ENCODE results near the gene DLG2. TPM values are rescaled to one million over a fixed set of nuclear protein-coding genes. Genes with fewer than 3 reads are reported as not detected.

DLG2 gene
- total RNA-seq, 3 donors from 2014 or later = 4.3 to 12.3 (median 6.9) TPM

- DNase-seq (ENCODE audit: low spot score in 2 of 2) = no peak
- no peak overlapping the region for H3K4me3 ChIP-seq
- no peaks in the 10 kb centered on the region for H3K9me3 ChIP-seq
- H3K27ac ChIP-seq = no peak overlapping the region
- no peaks in the 10 kb centered on the region for H3K27me3 ChIP-seq
- H3K36me3 ChIP-seq = no peaks in the 10 kb centered on the region
- TF ChIP-seq CTCF (IDR thresholded peaks at IDR 0.05) (no peak), POLR2AphosphoS5 (IDR thresholded peaks at IDR 0.05) (no peak), POLR2A (IDR thresholded peaks at IDR 0.05) (no peak)
- H3K4me1 ChIP-seq = no peaks in the 10 kb centered on the region
- intact Hi-C loops (cut with DNase I; ENCODE audit: low total_unique reads) = no loop called here
Measured at GRCh38 chr11:83709434-83709833, 1917.7 kb downstream of the DLG2 start.

GRCh38 chr11:83706566-83706965 is 1920.6 kb downstream of the DLG2 start:
- H3K27me3 ChIP-seq = no peaks in the 10 kb centered on the region
- DNase-seq (ENCODE audit: low spot score in 2 of 2) = no peak
- H3K4me1 ChIP-seq = no peaks in the 10 kb centered on the region
- no peaks in the 10 kb centered on the region for H3K9me3 ChIP-seq
- no peak overlapping the region for H3K27ac ChIP-seq
- intact Hi-C loops (cut with DNase I; ENCODE audit: low total_unique reads) = no loop called here
- H3K4me3 ChIP-seq = no peak overlapping the region
- TF ChIP-seq POLR2A (IDR thresholded peaks at IDR 0.05) (no peak), POLR2AphosphoS5 (IDR thresholded peaks at IDR 0.05) (no peak), CTCF (IDR thresholded peaks at IDR 0.05) (no peak)
- no peaks in the 10 kb centered on the region for H3K36me3 ChIP-seq

- TF ChIP-seq POLR2AphosphoS5 (IDR thresholded peaks at IDR 0.05) (no peak), POLR2A (IDR thresholded peaks at IDR 0.05) (no peak), CTCF (IDR thresholded peaks at IDR 0.05) (no peak)
- Histone ChIP-seq H3K36me3 (no peaks in the 10 kb centered on the region), H3K27me3 (no peaks in the 10 kb centered on the region), H3K4me1 (no peaks in the 10 kb centered on the region), H3K4me3 (no peak overlapping the region), H3K9me3 (no peaks in the 10 kb centered on the region), H3K27ac (no peak overlapping the region)
- no peak for DNase-seq (ENCODE audit: low spot score in 2 of 2)
- intact Hi-C loops (cut with DNase I; ENCODE audit: low total_unique reads) = no loop called here
Measured at GRCh38 chr11:83702796-83703195, 1924.3 kb downstream of the DLG2 start.

GRCh38 chr11:83697518-83697917 is 1929.6 kb downstream of the DLG2 start:
- H3K27me3 ChIP-seq = no peaks in the 10 kb centered on the region
- no peaks in the 10 kb centered on the region for H3K36me3 ChIP-seq
- no peak for DNase-seq (ENCODE audit: low spot score in 2 of 2)
- intact Hi-C loops (cut with DNase I; ENCODE audit: low total_unique reads) = no loop called here
- H3K4me1 ChIP-seq = no peaks in the 10 kb centered on the region
- no peaks in the 10 kb centered on the region for H3K9me3 ChIP-seq
- no peak overlapping the region for H3K27ac ChIP-seq
- H3K4me3 ChIP-seq = no peak overlapping the region
- TF ChIP-seq POLR2A (IDR thresholded peaks at IDR 0.05) (no peak), CTCF (IDR thresholded peaks at IDR 0.05) (no peak), POLR2AphosphoS5 (IDR thresholded peaks at IDR 0.05) (no peak)

GRCh38 chr11:83695046-83695445 is 1932.1 kb downstream of the DLG2 start:
- no peak overlapping the region for H3K27ac ChIP-seq
- intact Hi-C loops (cut with DNase I; ENCODE audit: low total_unique reads) = no loop called here
- no peaks in the 10 kb centered on the region for H3K27me3 ChIP-seq
- no peaks in the 10 kb centered on the region for H3K36me3 ChIP-seq
- H3K4me1 ChIP-seq = no peaks in the 10 kb centered on the region
- DNase-seq (ENCODE audit: low spot score in 2 of 2) = no peak
- no peaks in the 10 kb centered on the region for H3K9me3 ChIP-seq
- TF ChIP-seq POLR2A (IDR thresholded peaks at IDR 0.05) (no peak), POLR2AphosphoS5 (IDR thresholded peaks at IDR 0.05) (no peak), CTCF (IDR thresholded peaks at IDR 0.05) (no peak)
- no peak overlapping the region for H3K4me3 ChIP-seq
